ENCODE data around the gene CITED2.

The CITED2 gene

DNA sequence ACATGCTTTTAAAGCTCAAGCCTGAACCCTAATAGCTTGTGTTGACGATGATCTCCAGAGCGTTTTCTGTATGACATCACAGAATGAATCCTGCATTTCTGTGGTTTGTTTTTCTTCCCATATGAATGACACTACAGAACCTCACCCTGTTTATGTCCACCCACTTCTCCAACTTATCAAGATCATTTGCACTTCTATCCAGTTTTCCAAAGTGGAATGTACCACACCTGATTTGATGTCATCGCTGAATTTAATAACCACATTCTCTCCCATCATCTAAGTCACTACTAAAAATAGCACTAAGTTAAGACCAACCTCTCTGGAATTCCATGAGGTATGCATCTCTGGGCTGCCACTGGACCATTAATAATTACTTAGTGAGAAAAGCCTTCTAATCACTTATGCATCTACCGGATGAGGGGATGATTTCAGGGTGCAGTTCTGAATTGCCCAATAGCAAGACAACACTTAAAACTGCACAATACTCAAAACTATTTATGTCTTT is 33.3 kb upstream of the CITED2 start:
- no peaks in the 10 kb centered on the region for H3K36me3 ChIP-seq
- H3K27ac ChIP-seq, result no peak overlapping the region
- no peak overlapping the region for H3K4me2 ChIP-seq
- H3K4me1 ChIP-seq, result no peaks in the 10 kb centered on the region
- no peaks in the 10 kb centered on the region for H3K9me3 ChIP-seq (replicated peaks in 1 of 11)
- H4K20me1 ChIP-seq, result no peaks in the 10 kb centered on the region
- H3K4me3 ChIP-seq, result no peak overlapping the region
- no peaks in the 10 kb centered on the region for H3K27me3 ChIP-seq
- no peak for TF ChIP-seq Cebpa-rat (IDR thresholded peaks at IDR 0.05)
- no peak overlapping the region for H3K9ac ChIP-seq

GRCh38 chr6:139406577-139407343 is 32.3 kb upstream of the CITED2 start:
- Histone ChIP-seq H3K4me1 (no peaks in the 10 kb centered on the region), H3K36me3 (no peaks in the 10 kb centered on the region), H3K4me2 (no peak overlapping the region), H3K27ac (no peak overlapping the region), H3K4me3 (no peak overlapping the region), H3K9me3 (replicated peaks in 1 of 11) (no peaks in the 10 kb centered on the region), H3K9ac (no peak overlapping the region), H3K27me3 (no peaks in the 10 kb centered on the region), H4K20me1 (no peaks in the 10 kb centered on the region)
- TF ChIP-seq Cebpa-rat (IDR thresholded peaks at IDR 0.05), result no peak

DNA sequence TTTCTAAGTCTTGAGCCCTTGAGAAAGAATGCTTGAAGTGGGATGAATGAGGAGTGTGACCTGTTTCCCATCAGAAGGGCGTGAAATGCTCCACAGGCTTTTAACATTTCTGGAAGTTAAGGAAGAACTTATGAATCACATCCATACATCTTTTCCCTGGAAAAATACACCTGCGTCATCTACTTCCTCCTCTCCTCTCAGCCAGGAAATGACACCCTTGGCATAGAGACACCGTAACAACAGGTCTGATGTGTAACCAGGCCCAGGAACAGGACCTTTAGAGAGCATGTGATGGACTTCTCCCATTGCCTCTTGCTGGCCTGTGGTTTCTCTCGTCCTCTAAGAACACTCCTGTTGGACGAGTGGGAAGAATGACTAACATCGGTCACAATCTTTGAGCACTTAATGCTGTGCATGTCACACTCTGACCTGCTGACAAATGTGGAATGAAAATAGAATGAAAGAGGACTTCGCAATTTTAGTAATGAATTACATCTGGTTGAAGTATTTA is 28.5 kb upstream of the CITED2 start:
- no peak overlapping the region for H3K4me3 ChIP-seq

GRCh38 chr6:139398658-139399057 is 24.2 kb upstream of the CITED2 start:
- peaks cover 0 to 12% (median 0%) of the 10 kb centered on the region in 10 experiments; a peak in 4 of 20 replicates for H3K4me1 ChIP-seq
- H3K27me3 ChIP-seq, result no peaks in the 10 kb centered on the region
- no peak overlapping the region for H3K9ac ChIP-seq
- no peaks in the 10 kb centered on the region for H3K36me3 ChIP-seq
- H3K4me3 ChIP-seq, result no peak overlapping the region
- no peaks in the 10 kb centered on the region for H4K20me1 ChIP-seq
- no peak overlapping the region for H3K4me2 ChIP-seq
- no peak overlapping the region for H3K27ac ChIP-seq
- TF ChIP-seq Cebpa-rat (IDR thresholded peaks at IDR 0.05), result no peak
- no peaks in the 10 kb centered on the region for H3K9me3 ChIP-seq (replicated peaks in 1 of 11)

More for the DNA sequence above, 28.5 kb upstream of the CITED2 start:
- no peak for TF ChIP-seq Cebpa-rat (IDR thresholded peaks at IDR 0.05)
- no peaks in the 10 kb centered on the region for H3K9me3 ChIP-seq (replicated peaks in 1 of 11)
- no peaks in the 10 kb centered on the region for H3K27me3 ChIP-seq
- no peak overlapping the region for H3K9ac ChIP-seq
- no peaks in the 10 kb centered on the region for H3K4me1 ChIP-seq
- no peak overlapping the region for H3K4me2 ChIP-seq
- no peaks in the 10 kb centered on the region for H4K20me1 ChIP-seq
- no peaks in the 10 kb centered on the region for H3K36me3 ChIP-seq
- H3K27ac ChIP-seq, result no peak overlapping the region

- H3K9ac ChIP-seq, result no peak overlapping the region
- H3K27ac ChIP-seq, result no peak overlapping the region
- no peaks in the 10 kb centered on the region for H3K36me3 ChIP-seq
- H3K27me3 ChIP-seq, result no peaks in the 10 kb centered on the region
- TF ChIP-seq Cebpa-rat (IDR thresholded peaks at IDR 0.05), result no peak
- no peaks in the 10 kb centered on the region for H4K20me1 ChIP-seq
- H3K9me3 ChIP-seq (replicated peaks in 1 of 11), result no peaks in the 10 kb centered on the region
- peaks cover 0 to 27% (median 0%) of the 10 kb centered on the region in 10 experiments; a peak in 4 of 20 replicates for H3K4me1 ChIP-seq
- peak overlapping the region in 3 of 11 experiments; percentile 18 to 62 (median 61); a peak in 5 of 22 replicates for H3K4me2 ChIP-seq
- H3K4me3 ChIP-seq, result no peak overlapping the region
Measured at GRCh38 chr6:139395891-139396301, 21.4 kb upstream of the CITED2 start.

GRCh38 chr6:139395371-139395770 is 20.9 kb upstream of the CITED2 start:
- Histone ChIP-seq H3K27ac (no peak overlapping the region), H3K4me2 (peak overlapping the region in 1 of 11 experiments; percentile 61; a peak in 1 of 22 replicates), H3K9ac (no peak overlapping the region), H3K9me3 (replicated peaks in 1 of 11) (no peaks in the 10 kb centered on the region), H3K36me3 (no peaks in the 10 kb centered on the region), H4K20me1 (no peaks in the 10 kb centered on the region), H3K27me3 (no peaks in the 10 kb centered on the region), H3K4me1 (peaks cover 0 to 27% (median 0%) of the 10 kb centered on the region in 10 experiments; a peak in 4 of 20 replicates), H3K4me3 (no peak overlapping the region)
- TF ChIP-seq Cebpa-rat (IDR thresholded peaks at IDR 0.05), result no peak

DNA sequence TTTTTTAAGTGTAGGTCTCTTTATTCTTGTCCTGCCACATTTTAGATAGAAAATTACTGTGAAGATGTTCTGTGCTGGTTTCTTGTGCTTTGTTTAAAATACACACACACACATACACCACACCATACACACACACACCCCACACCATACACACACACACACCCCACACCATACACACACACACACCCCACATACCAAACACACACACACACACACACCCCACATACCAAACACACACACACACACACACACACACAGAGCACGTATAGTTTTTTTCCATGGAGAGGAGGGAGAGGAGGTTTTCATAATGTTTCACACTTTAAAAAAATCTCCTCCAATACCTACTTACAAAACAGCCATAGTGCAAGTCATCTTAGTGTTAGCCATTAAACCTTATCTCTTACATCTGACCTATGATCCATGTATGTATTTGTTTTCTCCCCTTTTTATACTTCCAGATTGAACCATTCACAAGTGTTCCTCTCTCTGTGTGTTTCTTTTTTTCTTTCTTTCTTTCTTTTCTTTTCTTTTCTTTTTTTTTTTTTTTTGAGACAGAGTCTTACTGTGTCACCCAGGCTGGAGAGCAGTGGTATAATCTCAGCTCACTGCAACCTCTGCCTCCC is 19.7 kb upstream of the CITED2 start:
- Histone ChIP-seq H3K9ac (no peak overlapping the region), H3K4me1 (peaks cover 0 to 27% (median 0%) of the 10 kb centered on the region in 10 experiments; a peak in 4 of 20 replicates), H3K4me2 (no peak overlapping the region), H4K20me1 (no peaks in the 10 kb centered on the region), H3K36me3 (no peaks in the 10 kb centered on the region), H3K9me3 (replicated peaks in 1 of 11) (no peaks in the 10 kb centered on the region), H3K27ac (no peak overlapping the region), H3K4me3 (no peak overlapping the region), H3K27me3 (no peaks in the 10 kb centered on the region)
- no peak for TF ChIP-seq Cebpa-rat (IDR thresholded peaks at IDR 0.05)

- H4K20me1 ChIP-seq, result no peaks in the 10 kb centered on the region
Measured at GRCh38 chr6:139392794-139393193, 18.3 kb upstream of the CITED2 start.

DNA sequence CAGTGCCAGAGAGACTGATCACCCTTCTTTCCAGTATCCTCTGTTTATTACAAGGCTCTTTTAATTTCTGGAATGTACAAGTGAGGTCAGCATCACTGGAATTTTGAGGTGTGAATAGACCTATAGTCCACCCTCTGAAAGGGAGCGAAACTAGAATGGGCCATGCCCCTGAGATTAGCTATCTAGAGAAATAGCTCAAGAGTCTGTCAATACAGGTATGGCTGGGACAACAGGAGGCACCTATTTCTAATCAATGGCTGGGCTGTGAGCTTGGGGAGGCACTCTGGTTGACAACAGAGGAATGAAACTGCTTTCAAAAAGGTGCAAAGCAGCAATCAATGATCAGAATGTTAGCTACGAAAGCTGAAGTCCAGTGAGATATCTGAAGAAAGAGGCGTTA is 17.3 kb upstream of the CITED2 start:
- TF ChIP-seq Cebpa-rat (IDR thresholded peaks at IDR 0.05), result no peak

More at GRCh38 chr6:139392794-139393193, 18.3 kb upstream of the CITED2 start:
- H3K36me3 ChIP-seq, result no peaks in the 10 kb centered on the region
- H3K9me3 ChIP-seq (replicated peaks in 1 of 11), result no peaks in the 10 kb centered on the region
- H3K4me2 ChIP-seq, result peak overlapping the region in 2 of 11 experiments; percentile 35 to 43; a peak in 4 of 22 replicates
- no peak for TF ChIP-seq Cebpa-rat (IDR thresholded peaks at IDR 0.05)
- H3K4me3 ChIP-seq, result no peak overlapping the region
- H3K27ac ChIP-seq, result no peak overlapping the region; a peak in 1 of 22 replicates
- peaks cover 0 to 27% (median 0%) of the 10 kb centered on the region in 10 experiments; a peak in 4 of 20 replicates for H3K4me1 ChIP-seq
- H3K27me3 ChIP-seq, result no peaks in the 10 kb centered on the region
- no peak overlapping the region for H3K9ac ChIP-seq

More for the DNA sequence above, 17.3 kb upstream of the CITED2 start:
- Histone ChIP-seq H3K9ac (no peak overlapping the region), H3K36me3 (no peaks in the 10 kb centered on the region), H3K4me3 (no peak overlapping the region), H3K9me3 (replicated peaks in 1 of 11) (no peaks in the 10 kb centered on the region), H3K4me1 (peaks cover 0 to 27% (median 0%) of the 10 kb centered on the region in 10 experiments; a peak in 4 of 20 replicates), H3K4me2 (no peak overlapping the region), H3K27ac (no peak overlapping the region), H4K20me1 (no peaks in the 10 kb centered on the region), H3K27me3 (no peaks in the 10 kb centered on the region)

Data from BLaER1 treated with 17β-estradiol and CSF1 and Interleukin-3, amounts not matched to agents 10 nM and 100 nM (cell line).